ENCODE data around the gene PKIG. TPM values are rescaled to one million over a fixed set of nuclear protein-coding genes. Genes with fewer than 3 reads are reported as not detected.
"Not testable (repeated sequence)": the region's sequence is repeated elsewhere in the genome, so short reads cannot be mapped to it uniquely, and the experiment has no call there.

The PKIG gene
- total RNA-seq, 2 donors from 2014 or later, result 24.4 to 46.1 TPM

GRCh38 chr20:44584162-44584561, 1.8 kb downstream of the PKIG start:
- intact Hi-C loops (cut with DNase I), result no loop called here
- H3K27ac ChIP-seq, result no peak overlapping the region
- TF ChIP-seq CTCF (IDR thresholded peaks at IDR 0.05), result no peak
- H3K9ac ChIP-seq (ENCODE audit: low read depth in 2 of 2, low read length in 2 of 2), result no peak overlapping the region
- H3K36me3 ChIP-seq, result no peaks in the 10 kb centered on the region
- DNase-seq, result no peak
- H3K27me3 ChIP-seq, result no peaks in the 10 kb centered on the region
- H3K4me3 ChIP-seq, result no peak overlapping the region
- no peaks in the 10 kb centered on the region for H3K9me3 ChIP-seq
- H3K4me1 ChIP-seq, result no peaks in the 10 kb centered on the region

- Histone ChIP-seq H3K4me3 (no peak overlapping the region), H3K9ac (ENCODE audit: low read depth in 2 of 2, low read length in 2 of 2) (no peak overlapping the region), H3K36me3 (no peaks in the 10 kb centered on the region), H3K27me3 (no peaks in the 10 kb centered on the region), H3K4me1 (no peaks in the 10 kb centered on the region), H3K9me3 (no peaks in the 10 kb centered on the region), H3K27ac (no peak overlapping the region)
- no peak for DNase-seq
- no peak for TF ChIP-seq CTCF (IDR thresholded peaks at IDR 0.05)
- intact Hi-C loops (cut with DNase I), result no loop called here
Measured at GRCh38 chr20:44585057-44585963, 2.9 kb downstream of the PKIG start.

- Histone ChIP-seq H3K4me1 (no peaks in the 10 kb centered on the region), H3K27me3 (no peaks in the 10 kb centered on the region), H3K4me3 (no peak overlapping the region), H3K9ac (ENCODE audit: low read depth in 2 of 2, low read length in 2 of 2) (no peak overlapping the region), H3K36me3 (no peaks in the 10 kb centered on the region), H3K27ac (no peak overlapping the region), H3K9me3 (no peaks in the 10 kb centered on the region)
- no peak for DNase-seq
- intact Hi-C loops (cut with DNase I), result no loop called here
- no peak for TF ChIP-seq CTCF (IDR thresholded peaks at IDR 0.05)
Measured at GRCh38 chr20:44586289-44586911, 4.0 kb downstream of the PKIG start.

- no peaks in the 10 kb centered on the region for H3K4me1 ChIP-seq
Measured at GRCh38 chr20:44587035-44587980, 4.9 kb downstream of the PKIG start.

GRCh38 chr20:44588321-44588720, 5.9 kb downstream of the PKIG start:
- H3K9me3 ChIP-seq; H3K27ac ChIP-seq; H3K27me3 ChIP-seq; DNase-seq; intact Hi-C loops (cut with DNase I); H3K4me1 ChIP-seq; H3K36me3 ChIP-seq; H3K9ac ChIP-seq (ENCODE audit: low read depth in 2 of 2, low read length in 2 of 2); H3K4me3 ChIP-seq: not testable (repeated sequence)

More at GRCh38 chr20:44587035-44587980, 4.9 kb downstream of the PKIG start:
- Histone ChIP-seq H3K27me3 (no peaks in the 10 kb centered on the region), H3K36me3 (no peaks in the 10 kb centered on the region), H3K4me3 (no peak overlapping the region), H3K9me3 (no peaks in the 10 kb centered on the region), H3K9ac (ENCODE audit: low read depth in 2 of 2, low read length in 2 of 2) (no peak overlapping the region), H3K27ac (no peak overlapping the region)
- DNase-seq, result no peak
- intact Hi-C loops (cut with DNase I), result no loop called here
- no peak for TF ChIP-seq CTCF (IDR thresholded peaks at IDR 0.05)

All from colonic mucosa (tissue), 4 donors.